ENCODE data around the gene RYR2. TPM values are rescaled to one million over a fixed set of nuclear protein-coding genes. Genes with fewer than 3 reads are reported as not detected.
"Not testable (repeated sequence)": the region's sequence is repeated elsewhere in the genome, so short reads cannot be mapped to it uniquely, and the experiment has no call there.

Gene RYR2
- total RNA-seq, 2 experiments from 2014 or later = not detected

- Mint-ChIP-seq H3K9me3 (no peaks in the 10 kb centered on the region), H3K4me1 (no peaks in the 10 kb centered on the region), H3K4me3 (no peak overlapping the region), H3K27ac (no peak overlapping the region), H3K36me3 (no peaks in the 10 kb centered on the region), H3K27me3 (no peaks in the 10 kb centered on the region)
- DNase-seq (no peak), ATAC-seq (ENCODE audit: low read depth) (no peak)
- POLR2A ChIA-PET = no interaction called here
Observed at GRCh38 chr1:237119091-237119490, 77.1 kb downstream of the RYR2 start.

- no peak overlapping the region for H3K27ac Mint-ChIP-seq
- DNase-seq (no peak), ATAC-seq (ENCODE audit: low read depth) (no peak)
- no peak overlapping the region for H3K4me3 Mint-ChIP-seq
- POLR2A ChIA-PET = no interaction called here
- no peaks in the 10 kb centered on the region for H3K4me1 Mint-ChIP-seq
- no peaks in the 10 kb centered on the region for H3K27me3 Mint-ChIP-seq
- no peaks in the 10 kb centered on the region for H3K9me3 Mint-ChIP-seq
- H3K36me3 Mint-ChIP-seq = no peaks in the 10 kb centered on the region
Observed at GRCh38 chr1:237120683-237121082, 78.7 kb downstream of the RYR2 start.

GRCh38 chr1:237124856-237125462 is 83.0 kb downstream of the RYR2 start:
- POLR2A ChIA-PET = no interaction called here
- ATAC-seq (ENCODE audit: low read depth) = no peak
- Mint-ChIP-seq H3K4me1 (no peaks in the 10 kb centered on the region), H3K27me3 (no peaks in the 10 kb centered on the region), H3K4me3 (no peak overlapping the region), H3K27ac (no peak overlapping the region), H3K9me3 (no peaks in the 10 kb centered on the region), H3K36me3 (no peaks in the 10 kb centered on the region)
- DNase-seq = no peak

DNA sequence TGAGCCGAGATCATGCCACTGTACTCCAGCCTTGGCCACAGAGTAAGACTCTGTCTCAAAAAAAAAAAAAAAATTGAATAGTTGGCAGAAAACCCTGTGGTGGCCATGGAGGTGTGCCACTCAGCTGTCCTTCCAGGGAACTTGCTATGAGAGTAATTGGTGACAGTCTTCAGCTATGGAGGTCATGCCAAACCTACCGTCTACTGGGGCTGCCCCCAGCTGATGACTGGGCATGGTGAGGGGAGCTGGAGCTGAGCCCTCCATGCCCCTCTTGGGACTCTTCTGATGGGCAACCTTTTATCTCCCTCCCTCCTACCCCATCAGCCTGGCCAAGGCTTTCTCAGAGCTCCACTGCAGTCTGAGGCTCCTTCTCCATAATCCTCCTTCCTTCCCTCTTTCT is 84.2 kb downstream of the RYR2 start:
- Mint-ChIP-seq H3K36me3 (no peaks in the 10 kb centered on the region), H3K4me1 (no peaks in the 10 kb centered on the region), H3K27me3 (no peaks in the 10 kb centered on the region), H3K27ac (no peak overlapping the region), H3K9me3 (peaks cover 1% of the 10 kb centered on the region), H3K4me3 (no peak overlapping the region)
- ATAC-seq (ENCODE audit: low read depth) (no peak), DNase-seq (no peak)
- POLR2A ChIA-PET = no interaction called here

GRCh38 chr1:237127301-237127700 is 85.3 kb downstream of the RYR2 start:
- H3K27me3 Mint-ChIP-seq; POLR2A ChIA-PET; H3K36me3 Mint-ChIP-seq; H3K4me1 Mint-ChIP-seq; H3K4me3 Mint-ChIP-seq; ATAC-seq (ENCODE audit: low read depth); H3K9me3 Mint-ChIP-seq; DNase-seq; H3K27ac Mint-ChIP-seq: not testable (repeated sequence)

DNA sequence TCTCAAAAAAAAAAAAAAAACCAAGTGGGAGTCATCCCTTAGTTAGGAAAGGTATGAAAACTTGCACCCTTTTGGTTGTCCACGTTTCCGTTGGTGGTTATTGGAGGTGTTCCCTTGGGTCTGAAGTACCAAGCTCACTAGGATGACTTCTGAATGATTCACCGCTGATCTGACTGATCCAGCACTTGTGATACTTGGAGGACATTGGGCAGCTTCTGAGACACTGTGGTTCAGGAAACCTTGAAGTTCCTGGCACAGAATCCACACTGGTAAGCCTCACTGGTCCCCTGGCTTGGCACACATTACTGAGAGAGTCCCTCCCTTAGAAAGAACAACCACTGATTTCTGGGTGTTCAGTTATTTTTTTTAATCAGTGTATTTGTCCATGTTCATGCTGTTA is 91.9 kb downstream of the RYR2 start:
- ATAC-seq (ENCODE audit: low read depth) = no peak
- POLR2A ChIA-PET = no interaction called here
- Mint-ChIP-seq H3K36me3 (no peaks in the 10 kb centered on the region), H3K9me3 (peaks cover 10% of the 10 kb centered on the region), H3K4me1 (no peaks in the 10 kb centered on the region), H3K27me3 (peaks cover 2% of the 10 kb centered on the region), H3K4me3 (no peak overlapping the region), H3K27ac (no peak overlapping the region)
- no peak for DNase-seq

- Mint-ChIP-seq H3K27me3 (peaks cover 2% of the 10 kb centered on the region), H3K27ac (no peak overlapping the region), H3K4me3 (no peak overlapping the region), H3K9me3 (peaks cover 10% of the 10 kb centered on the region), H3K36me3 (no peaks in the 10 kb centered on the region), H3K4me1 (no peaks in the 10 kb centered on the region)
- DNase-seq (no peak), ATAC-seq (ENCODE audit: low read depth) (no peak)
- POLR2A ChIA-PET = no interaction called here
Observed at GRCh38 chr1:237134929-237135328, 92.9 kb downstream of the RYR2 start.

DNA sequence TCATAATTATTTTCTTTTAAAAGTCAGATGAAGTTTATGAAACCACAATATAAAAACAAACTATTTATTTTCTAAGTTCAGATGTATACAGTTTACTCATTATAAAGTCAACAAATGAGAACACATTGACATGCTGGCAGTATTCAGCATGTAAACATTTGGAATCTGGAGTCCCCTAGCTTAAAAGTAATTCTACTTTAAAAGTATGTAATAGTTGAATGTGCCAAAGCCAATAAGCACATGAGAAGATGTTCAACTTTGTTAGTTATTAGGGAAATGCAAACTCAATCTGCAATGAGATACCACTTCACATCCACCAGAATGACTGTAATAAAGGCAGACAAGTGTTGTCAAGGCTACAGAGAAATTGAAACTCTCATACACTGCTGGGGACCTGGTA is 96.6 kb downstream of the RYR2 start:
- Mint-ChIP-seq H3K4me3 (no peak overlapping the region), H3K27me3 (peaks cover 2% of the 10 kb centered on the region), H3K27ac (no peak overlapping the region), H3K4me1 (no peaks in the 10 kb centered on the region), H3K9me3 (peaks cover 2% of the 10 kb centered on the region), H3K36me3 (no peaks in the 10 kb centered on the region)
- no peak for ATAC-seq (ENCODE audit: low read depth)
- DNase-seq = no peak
- POLR2A ChIA-PET = no interaction called here

GRCh38 chr1:237139732-237140131 is 97.7 kb downstream of the RYR2 start:
- Mint-ChIP-seq H3K9me3 (no peaks in the 10 kb centered on the region), H3K36me3 (no peaks in the 10 kb centered on the region), H3K27ac (no peak overlapping the region), H3K27me3 (peaks cover 2% of the 10 kb centered on the region), H3K4me1 (no peaks in the 10 kb centered on the region), H3K4me3 (no peak overlapping the region)
- DNase-seq (no peak), ATAC-seq (ENCODE audit: low read depth) (no peak)
- POLR2A ChIA-PET = no interaction called here

- ATAC-seq (ENCODE audit: low read depth) = no peak
- H3K4me1 Mint-ChIP-seq = no peaks in the 10 kb centered on the region
- H3K27me3 Mint-ChIP-seq = no peaks in the 10 kb centered on the region
- H3K4me3 Mint-ChIP-seq = no peak overlapping the region
- POLR2A ChIA-PET = no interaction called here
- no peak overlapping the region for H3K27ac Mint-ChIP-seq
- no peaks in the 10 kb centered on the region for H3K9me3 Mint-ChIP-seq
- no peak for DNase-seq
- no peaks in the 10 kb centered on the region for H3K36me3 Mint-ChIP-seq
Observed at GRCh38 chr1:237140986-237141385, 99.0 kb downstream of the RYR2 start.

- ATAC-seq (ENCODE audit: low read depth) = no peak
- Mint-ChIP-seq H3K4me1 (no peaks in the 10 kb centered on the region), H3K27ac (no peak overlapping the region), H3K36me3 (no peaks in the 10 kb centered on the region), H3K4me3 (no peak overlapping the region), H3K27me3 (no peaks in the 10 kb centered on the region), H3K9me3 (no peaks in the 10 kb centered on the region)
- POLR2A ChIA-PET = no interaction called here
- DNase-seq = no peak
Observed at GRCh38 chr1:237141502-237141901, 99.5 kb downstream of the RYR2 start.

DNA sequence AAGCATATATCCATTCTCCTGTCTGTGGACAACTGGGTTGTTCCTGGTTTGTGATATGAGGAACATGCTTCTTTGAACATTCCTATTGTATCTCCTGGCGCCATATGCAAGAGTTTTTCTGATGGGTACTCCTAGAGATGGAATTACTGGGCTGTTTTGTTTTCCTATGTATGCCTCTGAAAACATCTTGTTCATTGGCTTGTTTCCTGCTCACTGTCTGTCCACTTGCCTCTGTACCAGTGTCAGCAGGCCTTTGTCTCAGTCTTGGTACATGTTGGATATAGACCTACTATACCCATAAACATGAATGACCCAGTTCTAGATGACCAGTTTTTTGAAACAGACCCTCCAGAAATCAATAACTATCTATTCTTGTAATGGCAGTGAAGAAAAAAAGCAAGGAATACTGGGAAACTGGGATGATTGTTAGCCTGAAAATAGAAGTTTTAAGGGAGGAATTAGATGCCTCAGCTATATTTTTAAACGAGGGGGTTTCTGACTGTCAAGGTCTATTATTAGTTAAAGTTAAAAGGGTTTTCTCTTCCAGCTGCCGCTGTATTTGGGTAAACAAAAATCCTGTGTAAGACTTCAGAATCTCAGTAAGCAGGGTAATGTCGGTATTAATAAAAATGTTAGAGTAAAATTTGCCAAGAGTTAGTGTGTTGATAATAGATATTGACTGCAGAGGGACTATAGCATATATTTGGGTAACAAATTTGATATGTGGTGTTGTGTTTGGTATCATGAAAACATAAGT is 103.6 kb downstream of the RYR2 start:
- Mint-ChIP-seq H3K27ac (no peak overlapping the region), H3K27me3 (no peaks in the 10 kb centered on the region), H3K9me3 (no peaks in the 10 kb centered on the region), H3K36me3 (no peaks in the 10 kb centered on the region), H3K4me1 (no peaks in the 10 kb centered on the region), H3K4me3 (no peak overlapping the region)
- no peak for DNase-seq
- POLR2A ChIA-PET = no interaction called here
- ATAC-seq (ENCODE audit: low read depth) = no peak

DNA sequence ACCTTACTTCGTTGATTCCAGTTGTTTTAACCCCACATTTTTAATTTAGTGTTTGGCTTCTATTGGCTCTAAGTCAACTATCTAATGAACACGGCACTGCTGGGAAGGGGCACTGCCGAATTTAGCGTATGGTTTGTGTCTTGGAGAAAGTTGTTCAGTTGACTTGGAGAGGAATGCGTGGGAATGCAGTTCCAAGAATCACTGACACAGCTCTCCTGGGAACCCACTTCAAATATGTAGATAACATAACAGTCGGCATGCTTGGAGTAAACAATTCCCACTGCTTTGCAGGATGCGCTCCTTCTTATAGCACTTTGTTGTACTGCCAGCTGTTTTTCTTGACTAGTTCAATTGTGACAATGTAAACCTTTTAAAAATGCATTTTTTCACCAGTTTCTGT is 104.3 kb downstream of the RYR2 start:
- H3K4me3 Mint-ChIP-seq = no peak overlapping the region
- DNase-seq (no peak), ATAC-seq (ENCODE audit: low read depth) (no peak)
- no peaks in the 10 kb centered on the region for H3K4me1 Mint-ChIP-seq
- H3K36me3 Mint-ChIP-seq = no peaks in the 10 kb centered on the region
- H3K27me3 Mint-ChIP-seq = no peaks in the 10 kb centered on the region
- no peaks in the 10 kb centered on the region for H3K9me3 Mint-ChIP-seq
- POLR2A ChIA-PET = no interaction called here
- no peak overlapping the region for H3K27ac Mint-ChIP-seq

GRCh38 chr1:237149857-237150256 is 107.9 kb downstream of the RYR2 start:
- Mint-ChIP-seq H3K9me3 (no peaks in the 10 kb centered on the region), H3K27me3 (no peaks in the 10 kb centered on the region), H3K4me3 (no peak overlapping the region), H3K27ac (no peak overlapping the region), H3K4me1 (no peaks in the 10 kb centered on the region), H3K36me3 (no peaks in the 10 kb centered on the region)
- DNase-seq (no peak), ATAC-seq (ENCODE audit: low read depth) (no peak)
- POLR2A ChIA-PET = no interaction called here

Data from activated naive CD8-positive, alpha-beta T cell treated with anti-CD3 and anti-CD28 coated beads, Interleukin-2, amount 10 ng/mL, durations not matched to agents 7 days and 5 days (primary cell).